H1 (cell line): Measurements from ENCODE around the gene AGBL4. TPM values are rescaled to one million over a fixed set of nuclear protein-coding genes. Genes with fewer than 3 reads are reported as not detected.

Experiments
- CTCF ChIA-PET: fragments of 300-600 bp; sonication (Branson Sonifier 250); formaldehyde crosslinking; loops from one replicate; lab custom pipeline; 2021; ENCODE audit not compliant: partially characterized antibody; lab: Charles Lee
- POLR2A ChIA-PET: fragments of 300-600 bp; sonication (Branson Sonifier 250); formaldehyde crosslinking; loops from one replicate; lab custom pipeline; 2021; ENCODE audit warnings: inconsistent platforms; ENCODE audit not compliant: partially characterized antibody; lab: Charles Lee
- DNase-seq, 2 experiments: peaks; one replicate each; pipeline versions ENCODE4 v3.0.0 to v3.0.0-alpha.2; 2010 to 2022; ENCODE audit warnings: low spot score in 2 of 2, low read depth in 1 of 2, mixed read lengths in 1 of 2
- FAIRE-seq: peaks from 2 replicates; lab custom pipeline; 2011; peaks lifted over from hg19 to GRCh38; lab: Jason Lieb, UNC
- H2AFZ ChIP-seq: 2 replicates; pipeline ENCODE4 v1.8.1; 2012; ENCODE audit warnings: low read length, inconsistent platforms
- H2AK5ac ChIP-seq: 2 replicates; pipeline ENCODE4 v1.6.1; 2013; ENCODE audit warnings: low read depth, low read length
- H2BK120ac ChIP-seq: replicated peaks from 2 replicates; pipeline ENCODE3; 2013; ENCODE audit warnings: low read depth, low read length, inconsistent platforms
- H2BK12ac ChIP-seq: 2 replicates; pipeline ENCODE4 v1.6.1; 2013; ENCODE audit warnings: low read depth, low read length
- H2BK15ac ChIP-seq: 2 replicates; pipeline ENCODE4 v1.6.1; 2013; ENCODE audit warnings: low read length
- H2BK20ac ChIP-seq: 2 replicates; pipeline ENCODE4 v1.6.1; 2013; ENCODE audit warnings: low read length
- H2BK5ac ChIP-seq: 2 replicates; pipeline ENCODE4 v1.6.1; 2013; ENCODE audit warnings: low read depth, low read length
- H3K14ac ChIP-seq: 2 replicates; pipeline ENCODE4 v1.6.1; 2013; ENCODE audit warnings: inconsistent platforms; ENCODE audit not compliant: insufficient read length
- H3K18ac ChIP-seq: 2 replicates; pipeline ENCODE4 v1.6.1; 2013; ENCODE audit warnings: low read length; ENCODE audit errors: extremely low read depth
- H3K23ac ChIP-seq: 2 replicates; pipeline ENCODE4 v1.6.1; 2013; ENCODE audit warnings: inconsistent platforms; ENCODE audit not compliant: insufficient read length
- H3K23me2 ChIP-seq: 2 replicates; pipeline ENCODE4 v1.6.1; 2013; ENCODE audit warnings: low read depth, low read length
- H3K27ac ChIP-seq: 2 replicates; pipeline ENCODE4 v1.6.1; 2011; ENCODE audit warnings: low read depth, low read length, inconsistent platforms
- H3K27me3 ChIP-seq, 4 experiments: replicated peaks in 1 of 4; 1 replicate in 1 of 4; 2 replicates in 3 of 4; pipeline versions ENCODE4 v1.6.1 to v1.8.1; 2011 to 2013; ENCODE audit warnings: low read length in 3 of 4, mild to moderate bottlenecking in 3 of 4, inconsistent platforms in 2 of 4, mixed read lengths in 2 of 4, moderate library complexity in 1 of 4; ENCODE audit not compliant: control insufficient read depth in 3 of 4, insufficient read depth in 3 of 4; ENCODE audit errors: extremely low read depth in 1 of 4
- H3K36me3 ChIP-seq, 4 experiments: 2 replicates each; pipeline versions ENCODE4 v1.6.1 to v1.8.1; 2011 to 2013; ENCODE audit warnings: mild to moderate bottlenecking in 4 of 4, low read length in 3 of 4, moderate library complexity in 2 of 4, control low read depth in 1 of 4, inconsistent platforms in 1 of 4; ENCODE audit not compliant: insufficient read depth in 4 of 4, control insufficient read depth in 2 of 4
- H3K4ac ChIP-seq: replicated peaks from 2 replicates; pipeline ENCODE3; 2013; ENCODE audit warnings: low read length, low read depth, mixed read lengths, inconsistent platforms; ENCODE audit not compliant: insufficient read length
- H3K4me1 ChIP-seq, 4 experiments: replicated peaks in 1 of 4; 1 replicate in 1 of 4; 2 replicates in 3 of 4; pipeline versions ENCODE4 v1.6.1 to v1.8.1; 2011 to 2013; ENCODE audit warnings: low read length in 3 of 4, inconsistent platforms in 2 of 4, mixed read lengths in 1 of 4; ENCODE audit not compliant: insufficient read depth in 4 of 4, control insufficient read depth in 3 of 4
- H3K4me2 ChIP-seq, 2 experiments: 2 replicates each; pipeline versions ENCODE4 v1.6.1 to v1.8.1; 2011 to 2013; ENCODE audit warnings: low read depth in 2 of 2, low read length in 2 of 2, control low read depth in 1 of 2, inconsistent platforms in 1 of 2, mild to moderate bottlenecking in 1 of 2; ENCODE audit not compliant: insufficient read depth in 1 of 2
- H3K4me3 ChIP-seq, 4 experiments: fragments of 200-600, 300-600 bp in 1 of 4; sonication (generic), shearing (Covaris generic), sonication (Bioruptor Twin) in 1 of 4; 2 replicates each; pipeline versions ENCODE4 v1.5.1 to v1.8.1; 2011 to 2016; ENCODE audit warnings: low read length in 4 of 4, low read depth in 3 of 4, control low read depth in 2 of 4, inconsistent platforms in 2 of 4, mild to moderate bottlenecking in 2 of 4, mixed read lengths in 1 of 4, moderate library complexity in 1 of 4; ENCODE audit not compliant: insufficient read depth in 2 of 4; ENCODE audit errors: extremely low read depth in 1 of 4
- H3K56ac ChIP-seq: replicated peaks from 2 replicates; pipeline ENCODE3; 2013; ENCODE audit warnings: low read depth, mild to moderate bottlenecking, mixed read lengths, low read length, inconsistent platforms; ENCODE audit not compliant: insufficient read length
- H3K79me1 ChIP-seq: 2 replicates; pipeline ENCODE4 v1.6.1; 2013; ENCODE audit warnings: low read depth, low read length, control low read depth
- H3K79me2 ChIP-seq, 2 experiments: 2 replicates each; pipeline versions ENCODE4 v1.6.1 to v1.8.1; 2012 to 2013; ENCODE audit warnings: low read length in 2 of 2, mild to moderate bottlenecking in 2 of 2, inconsistent platforms in 1 of 2; ENCODE audit not compliant: insufficient read depth in 2 of 2, control insufficient read depth in 1 of 2
- H3K9ac ChIP-seq, 4 experiments: replicated peaks in 1 of 4; 1 replicate in 1 of 4; 2 replicates in 3 of 4; pipeline versions ENCODE4 v1.6.1 to v1.8.1; 2011 to 2013; ENCODE audit warnings: low read depth in 3 of 4, low read length in 3 of 4, control low read depth in 2 of 4, mild to moderate bottlenecking in 2 of 4, moderate library complexity in 2 of 4, inconsistent platforms in 1 of 4; ENCODE audit errors: extremely low read depth in 1 of 4
- H3K9me3 ChIP-seq, 2 experiments: 2 replicates each; pipeline versions ENCODE4 v1.6.1 to v1.8.1; 2012 to 2013; ENCODE audit warnings: mild to moderate bottlenecking in 2 of 2, moderate library complexity in 2 of 2, control low read depth in 1 of 2, inconsistent platforms in 1 of 2, low read depth in 1 of 2, low read length in 1 of 2, mixed read lengths in 1 of 2; ENCODE audit not compliant: insufficient read depth in 2 of 2
- H4K20me1 ChIP-seq, 2 experiments: replicated peaks in 1 of 2; 2 replicates each; pipeline versions ENCODE3 to v1.8.1; 2011 to 2013; ENCODE audit warnings: inconsistent platforms in 2 of 2, low read length in 2 of 2, mild to moderate bottlenecking in 1 of 2; ENCODE audit not compliant: insufficient read depth in 2 of 2, control insufficient read depth in 1 of 2
- H4K5ac ChIP-seq: 2 replicates; pipeline ENCODE4 v1.6.1; 2013; ENCODE audit warnings: low read length, low read depth, mixed read lengths, inconsistent platforms; ENCODE audit not compliant: insufficient read length
- H4K8ac ChIP-seq: 2 replicates; pipeline ENCODE4 v1.8.0; 2013; ENCODE audit warnings: mild to moderate bottlenecking, moderate library complexity, low read length, inconsistent platforms; ENCODE audit not compliant: insufficient read depth; ENCODE audit errors: extremely low read depth
- H4K91ac ChIP-seq: replicated peaks from 2 replicates; pipeline ENCODE3; 2013; ENCODE audit warnings: low read length, mixed read lengths, inconsistent platforms; ENCODE audit not compliant: insufficient read length
- BACH1 ChIP-seq: IDR thresholded peaks from 2 replicates; pipeline ENCODE4 v1.6.1; 2012; ENCODE audit warnings: low read length, improper control_type of control experiment
- CHD1 ChIP-seq: IDR thresholded peaks from 2 replicates; pipeline ENCODE4 v1.6.1; 2012; ENCODE audit warnings: low read depth, low read length, improper control_type of control experiment
- KDM5A ChIP-seq: fragments of 200-600 bp; IDR thresholded peaks from 2 replicates; pipeline ENCODE4 v1.7.1; 2012; ENCODE audit warnings: mild to moderate bottlenecking, low read length, inconsistent platforms, mixed read lengths
- POLR2A ChIP-seq, 2 experiments: IDR thresholded peaks; 1 replicate in 1 of 2; 2 replicates in 1 of 2; pipeline ENCODE4 v1.6.1; 2011; ENCODE audit warnings: low read depth in 2 of 2, low read length in 2 of 2, mild to moderate bottlenecking in 2 of 2; ENCODE audit errors: control extremely low read depth in 1 of 2
- RAD21 ChIP-seq, 2 experiments: IDR thresholded peaks in 1 of 2; conservative IDR thresholded peaks in 1 of 2; 2 replicates each; pipeline ENCODE4 v1.6.1; 2011; ENCODE audit warnings: low read depth in 2 of 2, low read length in 2 of 2, improper control_type of control experiment in 1 of 2, inconsistent platforms in 1 of 2, mild to moderate bottlenecking in 1 of 2, moderate library complexity in 1 of 2
- SIRT6 ChIP-seq: IDR thresholded peaks from one replicate; pipeline ENCODE4 v1.7.1; 2012; ENCODE audit warnings: low read length, inconsistent platforms
- WGBS, 2 experiments: shearing (Covaris generic) in 1 of 2; methylation state at CpG; one replicate each; pipeline versions ENCODE4 v1.1.6 to v1.1.7; 2013 to 2015; ENCODE audit warnings: low lambda C conversion rate in 2 of 2, mixed read lengths in 2 of 2, inconsistent platforms in 1 of 2, low coverage in 1 of 2, missing lambda C conversion rate in 1 of 2; ENCODE audit not compliant: insufficient replicate concordance in 2 of 2, insufficient coverage in 1 of 2, insufficient read length in 1 of 2; ENCODE audit errors: extremely low coverage in 1 of 2, missing lambda C conversion rate in 1 of 2; 5-methylcytosine and 5-hydroxymethylcytosine counted together
- polyA plus RNA-seq, 7 experiments: library from polyadenylated mRNA; depleted of rRNA in 3 of 7; stranded (reverse) in 5 of 7; unstranded in 2 of 7; fragments of >200 nt in 5 of 7; fragments of 200-250 nt in 2 of 7; gene quantifications; 1 replicate in 5 of 7; 2 replicates in 1 of 7; 4 replicates in 1 of 7; pipeline versions ENCODE4 v1.2.1 to v1.2.3, GENCODE V29; 2011 to 2013; ENCODE audit warnings: missing spikeins in 2 of 7, mixed read lengths in 2 of 7
- total RNA-seq: library from RNA; stranded (reverse); fragmentation: NEBNext Ultra II Directional; extraction: Animal tissue kit (Norgen Biotek cat#: 25700); gene quantifications from 2 replicates; pipeline ENCODE4 v1.2.1, GENCODE V29; 2021
- TF ChIP-seq, protein P1 (sequence below): IDR thresholded peaks from 2 replicates; pipeline ENCODE4 v1.6.1; 2011; ENCODE audit warnings: low read length, improper control_type of control experiment

The AGBL4 gene
- total and polyA plus RNA-seq, 2 of the 8 experiments (the other 6 are each of a cell fraction or from before 2014, with no cell fraction given), result 0.41 to 0.45 TPM

GRCh38 chr1:50038237-50038809 is 14.6 kb upstream of the AGBL4 start:
- CTCF ChIA-PET, result no interaction called here
- FAIRE-seq, result no peak
- WGBS, 2 experiments, result 79% methylated on average over 5 of the region's 5 CpGs; no CpG with 5 or more reads in 1 of the 2 experiments

More at GRCh38 chr1:50038237-50038809, 14.6 kb upstream of the AGBL4 start:
- Histone ChIP-seq H3K36me3 (no peaks in the 10 kb centered on the region; a peak in 1 of 8 replicates), H3K23me2 (no peaks in the 10 kb centered on the region), H3K9ac (no peak overlapping the region), H4K91ac (no peak overlapping the region), H3K4me2 (no peak overlapping the region), H3K18ac (no peak overlapping the region), H3K4me3 (no peak overlapping the region), H3K23ac (no peak overlapping the region), H3K79me2 (no peaks in the 10 kb centered on the region), H2AFZ (no peak overlapping the region), H3K56ac (no peak overlapping the region), H2BK20ac (no peak overlapping the region), H3K4me1 (no peaks in the 10 kb centered on the region), H2AK5ac (no peak overlapping the region), H2BK12ac (no peak overlapping the region), H4K8ac (no peak overlapping the region), H4K5ac (no peak overlapping the region), H2BK15ac (no peak overlapping the region), H3K14ac (no peak overlapping the region), H4K20me1 (no peaks in the 10 kb centered on the region), H3K9me3 (peaks cover 54 to 64% of the 10 kb centered on the region in 2 experiments), H3K27me3 (no peaks in the 10 kb centered on the region), H2BK120ac (no peak overlapping the region), H3K4ac (no peak overlapping the region), H2BK5ac (no peak overlapping the region), H3K79me1 (no peaks in the 10 kb centered on the region), H3K27ac (no peak overlapping the region)
- TF ChIP-seq CHD1 (no peak), SIRT6 (no peak), POLR2A (IDR thresholded peaks at IDR 0.05; ENCODE audit: control extremely low read depth in 1 of 2, low read depth in 2 of 2, low read length in 2 of 2) (no peak), RAD21 (IDR thresholded peaks at IDR 0.05 in 1 of 2, conservative IDR thresholded peaks at IDR 0.05 in 1 of 2; ENCODE audit: low read depth in 2 of 2, low read length in 2 of 2) (no peak), KDM5A (no peak), BACH1 (no peak)
- TF ChIP-seq, protein P1, sequence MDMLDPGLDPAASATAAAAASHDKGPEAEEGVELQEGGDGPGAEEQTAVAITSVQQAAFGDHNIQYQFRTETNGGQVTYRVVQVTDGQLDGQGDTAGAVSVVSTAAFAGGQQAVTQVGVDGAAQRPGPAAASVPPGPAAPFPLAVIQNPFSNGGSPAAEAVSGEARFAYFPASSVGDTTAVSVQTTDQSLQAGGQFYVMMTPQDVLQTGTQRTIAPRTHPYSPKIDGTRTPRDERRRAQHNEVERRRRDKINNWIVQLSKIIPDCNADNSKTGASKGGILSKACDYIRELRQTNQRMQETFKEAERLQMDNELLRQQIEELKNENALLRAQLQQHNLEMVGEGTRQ, result no peak
- POLR2A ChIA-PET, result no interaction called here
- no peak for DNase-seq
